Neural cell (in vitro differentiated cells): ENCODE results near the gene MANF. TPM values are rescaled to one million over a fixed set of nuclear protein-coding genes. Genes with fewer than 3 reads are reported as not detected.

Experiments
- H2AFZ ChIP-seq: fragments of 200-600, 300-800 bp; sonication (generic), shearing (Covaris generic); 2 replicates; pipeline ENCODE4 v1.6.0; 2014; ENCODE audit warnings: low read depth, mild to moderate bottlenecking, antibody characterized with exemption, low read length, moderate library complexity
- H3F3A ChIP-seq: fragments of 200-600 bp; shearing (Covaris generic); 2 replicates; pipeline ENCODE4 v1.6.1; 2016; ENCODE audit warnings: mild to moderate bottlenecking, moderate library complexity, mixed read lengths, antibody characterized with exemption, low read length; ENCODE audit not compliant: insufficient read depth, poor library complexity, severe bottlenecking
- H3K27ac ChIP-seq: fragments of 200-600, 300-800 bp; sonication (generic), shearing (Covaris generic); 2 replicates; pipeline ENCODE4 v1.5.1; 2014; ENCODE audit warnings: mild to moderate bottlenecking, low read length, moderate library complexity
- H3K27me3 ChIP-seq: fragments of 300-800, 200-600 bp; sonication (generic), shearing (Covaris generic); 2 replicates; pipeline ENCODE4 v1.6.0; 2014; ENCODE audit warnings: mild to moderate bottlenecking, low read depth, low read length, moderate library complexity; ENCODE audit not compliant: insufficient read depth
- H3K36me3 ChIP-seq: fragments of 300-800, 200-600 bp; sonication (generic), shearing (Covaris generic); 2 replicates; pipeline ENCODE4 v1.5.1; 2014; ENCODE audit warnings: mild to moderate bottlenecking, antibody characterized with exemption, low read length, moderate library complexity; ENCODE audit not compliant: insufficient read depth
- H3K4me2 ChIP-seq: fragments of 300-800, 200-600 bp; sonication (generic), shearing (Covaris generic); 2 replicates; pipeline ENCODE4 v1.6.0; 2014; ENCODE audit warnings: mild to moderate bottlenecking, low read length
- H3K4me3 ChIP-seq: fragments of 300-800, 200-600 bp; sonication (generic), shearing (Covaris generic); 2 replicates; pipeline ENCODE4 v1.5.1; 2014; ENCODE audit warnings: mild to moderate bottlenecking, low read length, moderate library complexity
- H3K79me2 ChIP-seq: fragments of 200-600 bp; shearing (Covaris generic); replicated peaks from 2 replicates; pipeline ENCODE4 v1.6.0; 2014; ENCODE audit warnings: mild to moderate bottlenecking, low read length, moderate library complexity; ENCODE audit not compliant: insufficient read depth
- H3K9ac ChIP-seq: fragments of 300-800, 200-600 bp; sonication (generic), shearing (Covaris generic); 2 replicates; pipeline ENCODE4 v1.6.1; 2016; ENCODE audit warnings: mild to moderate bottlenecking, low read length, mixed read lengths
- H3K9me2 ChIP-seq: fragments of 200-600 bp; shearing (Covaris generic); 2 replicates; pipeline ENCODE4 v1.6.1; 2016; ENCODE audit warnings: mild to moderate bottlenecking, low read length, mixed read lengths; ENCODE audit not compliant: insufficient read depth
- H3K9me3 ChIP-seq: fragments of 200-600, 300-800 bp; sonication (generic), shearing (Covaris generic); 2 replicates; pipeline ENCODE4 v1.6.1; 2016; ENCODE audit warnings: mild to moderate bottlenecking, mixed run types, low read length, moderate library complexity, mixed read lengths
- H4K20me1 ChIP-seq: fragments of 200-600 bp; shearing (Covaris generic); 2 replicates; pipeline ENCODE4 v1.6.1; 2016; ENCODE audit warnings: mild to moderate bottlenecking, mixed run types; ENCODE audit not compliant: insufficient read depth
- CTCF ChIP-seq: fragments of 450-650 bp; IDR thresholded peaks from 2 replicates; pipeline ENCODE4 v1.5.1; 2014; ENCODE audit warnings: antibody characterized with exemption, mild to moderate bottlenecking, moderate library complexity; ENCODE audit not compliant: poor library complexity, severe bottlenecking
- EP300 ChIP-seq: fragments of 450-650 bp; conservative IDR thresholded peaks from 2 replicates; pipeline ENCODE4 v1.6.1; 2014; ENCODE audit warnings: antibody characterized with exemption, mild to moderate bottlenecking, moderate library complexity; ENCODE audit not compliant: poor library complexity, severe bottlenecking
- EZH2 ChIP-seq: fragments of 200-600, 300-800 bp; shearing (Covaris generic), sonication (generic); IDR thresholded peaks from 2 replicates; pipeline ENCODE4 v1.6.1; 2014; ENCODE audit warnings: antibody characterized with exemption, low read length, borderline replicate concordance, mild to moderate bottlenecking; ENCODE audit not compliant: insufficient read depth, poor library complexity, severe bottlenecking
- MXI1 ChIP-seq: fragments of 450-650 bp; conservative IDR thresholded peaks from 2 replicates; pipeline ENCODE4 v1.6.1; 2014; ENCODE audit warnings: antibody characterized with exemption, mild to moderate bottlenecking; ENCODE audit not compliant: poor library complexity, severe bottlenecking
- POLR2AphosphoS5 ChIP-seq: IDR thresholded peaks from 2 replicates; pipeline ENCODE4 v1.6.1; 2012
- RAD21 ChIP-seq: fragments of 450-650 bp; conservative IDR thresholded peaks from 2 replicates; pipeline ENCODE4 v1.6.1; 2014; ENCODE audit warnings: antibody characterized with exemption, mild to moderate bottlenecking, moderate library complexity
- REST ChIP-seq: IDR thresholded peaks from 2 replicates; pipeline ENCODE4 v1.6.1; 2012; ENCODE audit warnings: borderline replicate concordance
- SMC3 ChIP-seq: fragments of 450-650 bp; conservative IDR thresholded peaks from 2 replicates; pipeline ENCODE4 v1.6.1; 2014; ENCODE audit warnings: antibody characterized with exemption, mild to moderate bottlenecking, moderate library complexity; ENCODE audit not compliant: poor library complexity
- TAF1 ChIP-seq: IDR thresholded peaks from 2 replicates; pipeline ENCODE4 v1.6.1; 2012; ENCODE audit warnings: low read depth
- polyA plus RNA-seq: library from polyadenylated mRNA; depleted of rRNA; stranded (reverse); fragments of >200 nt; gene quantifications from 2 replicates; pipeline ENCODE4 v1.2.3, GENCODE V29; 2014

Gene MANF
- polyA plus RNA-seq, 1 donor from 2014 or later, result 77.3 TPM

GRCh38 chr3:51401735-51402134 lies 16.6 kb downstream of the MANF start:
- no peak overlapping the region for H3K27ac ChIP-seq
- peaks cover 2% of the 10 kb centered on the region for H3F3A ChIP-seq
- no peaks in the 10 kb centered on the region for H3K27me3 ChIP-seq
- TF ChIP-seq TAF1, result no peak
- no peak for TF ChIP-seq SMC3
- no peak for TF ChIP-seq RAD21
- TF ChIP-seq CTCF, result no peak
- TF ChIP-seq MXI1, result no peak
- no peak for TF ChIP-seq POLR2AphosphoS5
- TF ChIP-seq REST, result no peak
- no peak for TF ChIP-seq EZH2
- no peak for TF ChIP-seq EP300
- H4K20me1 ChIP-seq, result no peaks in the 10 kb centered on the region
- H3K9ac ChIP-seq, result no peak overlapping the region
- H3K36me3 ChIP-seq, result peaks cover 2% of the 10 kb centered on the region
- H3K4me2 ChIP-seq, result no peak overlapping the region
- H2AFZ ChIP-seq, result no peak overlapping the region
- no peaks in the 10 kb centered on the region for H3K9me2 ChIP-seq
- no peaks in the 10 kb centered on the region for H3K9me3 ChIP-seq
- H3K4me3 ChIP-seq, result no peak overlapping the region
- no peaks in the 10 kb centered on the region for H3K79me2 ChIP-seq

DNA sequence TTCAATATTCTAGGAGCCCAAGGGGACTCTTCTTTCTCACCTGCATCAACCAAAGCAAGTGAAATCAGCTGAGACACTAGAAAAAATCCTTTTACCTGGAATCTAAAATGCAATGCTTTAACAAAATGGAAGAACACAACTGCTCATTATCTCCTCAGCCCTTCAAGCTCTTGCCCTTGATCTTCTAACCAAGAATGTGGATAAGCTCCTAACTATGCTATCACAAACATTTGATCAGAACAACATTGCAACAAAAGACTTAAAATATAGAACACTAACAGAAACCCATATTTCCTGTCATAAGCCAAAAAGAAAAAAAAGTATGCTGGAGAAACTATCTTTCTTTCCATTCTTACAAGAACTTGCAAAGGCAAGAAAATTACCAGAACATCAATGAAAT lies 18.6 kb downstream of the MANF start:
- Histone ChIP-seq H3K79me2 (no peaks in the 10 kb centered on the region), H3K36me3 (no peaks in the 10 kb centered on the region), H3K27ac (peak overlapping the region; percentile 35), H3K9me2 (no peaks in the 10 kb centered on the region), H3K4me2 (no peak overlapping the region), H4K20me1 (no peaks in the 10 kb centered on the region), H2AFZ (no peak overlapping the region), H3F3A (no peaks in the 10 kb centered on the region), H3K4me3 (no peak overlapping the region), H3K9ac (no peak overlapping the region), H3K27me3 (no peaks in the 10 kb centered on the region), H3K9me3 (no peaks in the 10 kb centered on the region)
- no peak for TF ChIP-seq EP300
- no peak for TF ChIP-seq POLR2AphosphoS5
- TF ChIP-seq MXI1, result no peak
- TF ChIP-seq RAD21, result no peak
- no peak for TF ChIP-seq CTCF
- no peak for TF ChIP-seq TAF1
- no peak for TF ChIP-seq REST
- TF ChIP-seq EZH2, result no peak
- TF ChIP-seq SMC3, result no peak
